HG03575 (cell line): Measurements from ENCODE around the gene EVX2.

Experiments
- ATAC-seq: cut with Tn5 transposase; IDR thresholded peaks from one replicate; pipeline ENCODE4 v1.9.1; 2021; ENCODE audit not compliant: unreplicated experiment, insufficient number of reproducible peaks, low FRiP score; ENCODE audit errors: extremely low read depth

EVX2 gene

DNA sequence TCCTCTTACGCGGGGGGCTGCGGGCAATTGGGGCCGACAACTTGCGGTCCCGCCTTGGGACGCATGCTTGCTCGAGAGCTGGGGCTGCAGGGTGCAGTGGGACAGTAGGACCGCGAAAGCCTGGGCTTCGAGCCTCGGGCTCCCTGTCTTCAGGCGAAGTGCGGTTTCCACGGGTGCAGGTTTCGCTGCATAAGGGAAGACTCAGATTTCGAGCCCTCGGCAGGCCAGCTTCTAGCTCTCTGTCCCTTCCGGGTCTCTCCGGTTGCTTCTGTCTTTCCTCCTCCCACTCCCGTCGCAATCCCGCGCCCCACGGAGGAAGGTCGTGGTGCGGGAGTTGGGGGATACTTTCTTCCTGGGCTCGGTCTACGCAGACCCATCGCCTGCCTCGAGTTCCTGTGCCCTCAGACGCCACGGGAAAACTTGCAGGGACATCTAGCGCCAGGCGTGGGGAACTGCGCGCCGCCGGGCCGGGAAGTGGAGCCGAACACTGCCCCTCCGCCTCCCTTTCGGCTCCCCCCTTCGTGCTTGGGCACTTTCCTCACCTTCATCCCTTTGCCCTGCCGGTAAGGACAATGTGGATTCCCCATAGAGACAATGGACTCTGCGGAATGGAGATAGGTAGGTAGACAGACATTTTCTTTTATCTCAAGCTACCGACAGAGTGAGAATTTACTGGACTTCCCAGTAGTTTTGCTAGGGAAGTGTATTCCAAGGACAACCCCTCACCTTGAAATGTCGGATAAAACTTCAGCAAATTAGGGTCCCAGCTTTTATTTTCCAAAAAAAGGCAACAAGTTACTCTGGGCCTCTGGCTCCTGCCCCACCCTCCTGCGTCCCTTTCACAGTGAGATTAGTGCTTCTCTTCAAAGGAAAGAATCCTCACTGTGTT, 4.5 kb upstream of the EVX2 start:
- no peak for ATAC-seq

DNA sequence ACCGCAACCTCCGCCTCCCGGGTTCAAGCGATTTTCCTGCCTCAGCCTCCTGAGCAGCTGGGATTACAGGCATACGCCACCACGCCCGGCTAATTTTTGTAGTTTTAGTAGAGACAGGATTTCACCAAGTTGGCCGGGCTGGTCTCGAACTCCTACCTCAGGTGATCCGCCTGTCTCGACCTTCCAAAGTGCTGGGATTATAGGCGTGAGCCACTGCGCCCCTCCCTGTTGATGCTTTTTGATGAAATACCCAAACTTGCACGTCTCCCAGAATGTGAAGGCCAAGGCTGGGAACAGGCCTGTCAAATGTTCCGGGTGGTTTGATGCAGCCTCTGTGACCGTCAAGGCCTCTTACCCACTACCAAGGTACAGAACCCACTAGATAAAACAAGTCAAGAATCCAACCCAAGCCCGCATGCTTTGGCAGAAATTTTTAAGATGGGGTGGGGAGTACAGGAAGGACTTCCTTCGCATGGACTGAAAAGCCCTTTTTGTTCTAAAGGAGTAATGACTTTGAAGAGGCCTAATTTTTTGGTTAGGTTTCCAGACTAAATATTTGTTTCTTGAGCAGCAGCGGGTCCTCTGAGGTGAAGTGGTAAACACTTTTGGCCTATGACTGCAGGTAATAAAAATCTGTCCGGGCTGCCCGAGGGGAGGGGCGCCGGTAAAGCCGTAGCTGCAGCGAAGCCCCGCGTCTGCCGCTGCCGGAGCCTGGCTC, 3.7 kb upstream of the EVX2 start:
- no peak for ATAC-seq

DNA sequence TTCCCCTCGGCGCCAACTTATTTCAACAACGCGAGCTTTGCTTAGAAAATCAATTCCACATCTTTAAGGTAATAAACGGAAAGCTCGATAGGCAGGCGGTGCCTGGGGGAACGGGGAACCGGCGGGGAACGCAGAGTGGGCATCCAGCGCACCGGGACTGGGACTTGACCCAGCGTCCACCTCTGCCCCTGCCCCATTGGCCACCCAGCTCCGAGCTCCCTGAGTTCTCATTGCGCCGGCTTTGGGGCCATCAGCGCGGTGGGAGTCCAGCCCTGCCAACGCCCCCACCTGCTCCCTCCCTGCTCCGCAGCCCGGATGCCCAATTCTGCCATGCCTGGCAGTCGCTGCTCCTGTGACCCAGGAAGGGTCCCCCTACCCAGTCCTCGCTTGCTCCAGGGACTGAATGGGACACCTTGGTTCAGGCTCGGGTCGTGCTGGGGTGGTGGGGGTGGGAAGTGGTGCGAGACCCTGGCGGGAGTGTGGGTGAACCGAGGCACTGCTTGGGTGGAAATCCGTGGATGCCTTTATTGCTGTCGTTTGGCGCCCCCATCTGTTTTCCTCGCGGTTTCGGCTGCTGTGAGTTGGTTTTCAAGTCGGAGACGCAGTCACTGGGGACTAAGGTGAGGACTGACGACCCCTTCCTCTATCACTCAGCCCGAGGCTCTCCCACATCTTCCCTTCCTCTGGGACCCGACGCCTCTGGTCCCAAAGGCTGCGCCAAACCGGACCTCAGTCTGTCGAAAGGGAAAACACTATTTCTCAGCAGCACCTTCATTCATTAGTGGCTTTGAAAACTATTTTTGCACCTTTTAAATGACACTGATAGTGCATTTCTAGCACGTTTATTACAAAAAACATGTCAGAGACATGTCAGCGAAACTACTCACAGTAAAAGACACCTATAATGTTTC, 2.4 kb upstream of the EVX2 start:
- ATAC-seq = no peak

GRCh38 chr2:176085120-176085788, 1.5 kb upstream of the EVX2 start:
- ATAC-seq = no peak

DNA sequence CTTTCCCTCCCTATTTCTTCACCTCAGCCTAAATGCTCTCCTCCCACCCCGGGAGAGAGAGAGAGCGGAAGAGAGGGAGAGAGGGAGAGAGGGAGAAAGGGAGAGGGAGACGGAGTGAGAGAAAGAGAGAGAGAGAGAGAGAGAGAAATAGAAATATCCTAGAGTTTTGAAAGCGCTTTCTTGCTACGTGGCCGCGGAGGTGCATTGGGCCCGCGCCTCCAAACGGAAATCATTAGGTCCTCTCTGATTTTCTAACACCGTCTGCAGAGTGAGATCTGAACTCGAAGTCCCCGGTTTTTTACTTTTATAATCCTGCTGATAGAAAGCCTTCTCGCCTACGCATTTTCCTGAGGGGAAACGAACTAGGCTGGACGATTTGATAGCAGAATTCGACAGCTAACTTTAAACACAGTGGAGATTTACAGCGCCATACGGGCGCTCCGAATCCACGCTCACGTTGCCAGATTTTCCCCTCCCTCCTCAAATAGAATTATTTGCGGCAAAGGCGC, 903 bp upstream of the EVX2 start:
- no peak for ATAC-seq

- no peak for ATAC-seq
Measured at GRCh38 chr2:176082824-176083751, 674 bp downstream of the EVX2 start.

DNA sequence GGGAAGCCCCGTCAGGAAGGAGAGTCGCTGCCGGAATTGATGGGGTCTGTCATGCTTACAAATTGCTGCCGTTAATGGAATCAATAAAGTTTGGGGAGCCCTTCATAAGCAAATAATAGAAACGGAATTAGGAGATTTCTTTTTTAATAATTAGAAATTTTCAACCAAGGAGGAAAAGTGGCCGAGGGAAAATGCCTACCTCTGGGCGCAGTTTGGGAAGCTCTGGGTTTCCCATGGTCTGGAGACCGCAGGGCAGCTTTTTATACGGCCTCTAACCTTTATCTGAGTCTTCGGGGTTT, 1.3 kb downstream of the EVX2 start:
- ATAC-seq = no peak

- no peak for ATAC-seq
Measured at GRCh38 chr2:176081837-176082524, 1.8 kb downstream of the EVX2 start.

DNA sequence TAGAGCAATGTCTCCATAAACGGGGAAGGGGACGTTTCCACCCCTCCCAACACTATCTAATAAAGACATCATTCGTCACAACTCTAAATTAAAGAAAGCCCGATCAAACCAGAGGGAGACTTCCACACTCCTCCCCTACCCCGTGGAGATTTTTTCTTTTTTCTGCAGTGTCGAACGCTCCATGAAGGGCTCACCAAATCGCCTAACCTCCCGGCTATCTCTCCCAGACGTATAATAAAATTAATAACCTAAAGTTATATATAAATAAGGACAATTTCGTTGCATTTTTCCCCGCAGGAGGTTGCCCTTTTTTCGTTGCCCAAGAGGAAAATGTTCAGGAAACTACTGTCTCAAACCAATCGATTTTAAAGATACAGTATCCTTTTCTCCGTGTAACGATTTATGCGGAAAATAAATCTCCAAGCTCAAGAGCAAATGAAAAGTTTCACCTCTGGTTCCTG, 2.4 kb downstream of the EVX2 start:
- ATAC-seq = no peak

GRCh38 chr2:176080540-176081375, 3.0 kb downstream of the EVX2 start:
- no peak for ATAC-seq

DNA sequence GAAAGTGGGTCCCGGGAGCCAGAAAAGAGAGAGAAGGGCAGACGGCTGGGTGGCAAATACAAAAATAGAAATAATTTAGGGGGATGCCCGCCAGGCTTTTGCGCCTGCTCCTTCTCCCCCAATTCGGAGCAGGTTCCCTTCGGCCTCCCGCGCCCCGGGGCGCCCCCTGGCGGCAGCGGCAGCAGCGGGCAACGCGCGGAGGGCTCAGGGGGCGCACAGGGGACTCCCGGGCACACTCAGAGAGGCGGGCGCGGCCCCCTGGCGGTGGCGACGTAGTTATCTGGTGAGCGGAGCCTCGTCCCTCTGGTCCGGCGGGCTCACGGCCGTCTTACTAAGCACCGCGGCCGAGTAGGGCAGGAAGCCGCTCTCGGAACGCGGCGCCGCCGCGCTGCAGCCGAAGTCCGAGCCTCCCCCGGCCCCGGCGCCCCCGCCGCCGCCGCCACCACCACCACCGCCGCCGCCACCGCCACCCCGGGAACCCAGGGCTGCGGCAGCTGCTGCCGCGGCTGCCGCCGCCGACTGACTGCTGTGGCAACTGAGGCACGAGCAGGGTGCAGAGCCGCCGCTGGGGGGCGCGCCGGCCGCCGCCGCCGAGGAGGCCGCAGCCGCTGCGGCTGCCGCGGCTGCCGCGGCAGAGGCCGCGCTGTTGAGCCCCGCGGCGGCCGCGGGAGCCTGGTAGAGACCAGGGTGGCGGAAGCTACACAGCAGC, 3.8 kb downstream of the EVX2 start:
- ATAC-seq = no peak

GRCh38 chr2:176079285-176079830, 4.4 kb downstream of the EVX2 start:
- ATAC-seq = no peak

- ATAC-seq = no peak
Measured at GRCh38 chr2:176078541-176079284, 5.0 kb downstream of the EVX2 start.

DNA sequence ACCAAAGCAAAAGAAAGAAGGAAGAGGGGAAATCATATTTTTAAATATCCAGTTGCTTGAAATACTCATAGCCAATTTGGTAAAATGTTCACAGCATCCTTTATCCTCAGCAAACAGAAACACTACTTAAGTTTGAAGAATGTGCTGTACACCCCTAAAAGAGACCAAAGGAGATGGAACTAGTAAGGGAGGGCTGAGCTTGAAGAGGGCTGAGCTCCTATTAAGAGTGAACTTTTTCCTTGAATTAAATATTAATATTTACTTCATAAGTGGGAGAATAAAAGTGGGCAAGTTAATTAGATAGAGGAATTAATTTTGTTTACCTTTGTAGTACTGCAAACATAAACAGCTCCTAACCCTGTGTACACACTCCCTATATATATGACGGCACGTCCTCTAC, 7.0 kb downstream of the EVX2 start:
- no peak for ATAC-seq

DNA sequence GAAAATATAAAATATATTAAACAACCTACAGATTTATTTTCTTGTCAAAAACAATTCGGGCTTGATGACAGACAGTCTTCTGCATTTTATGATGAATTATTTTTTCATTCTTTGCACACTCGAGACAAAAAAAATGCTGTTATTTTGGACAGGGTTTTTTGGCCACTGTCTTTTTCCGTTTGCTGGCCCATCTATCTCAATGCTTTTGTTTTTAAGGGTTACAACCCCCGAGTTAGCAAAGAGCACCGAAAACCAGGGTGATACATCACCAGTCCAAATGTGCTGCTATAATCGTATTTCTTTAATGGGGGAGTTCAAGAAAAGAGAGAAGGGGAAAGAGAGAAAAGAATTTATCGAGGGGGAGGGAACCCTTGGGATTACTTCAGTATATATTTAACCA, 7.7 kb downstream of the EVX2 start:
- no peak for ATAC-seq
